Common myeloid progenitor, CD34-positive (primary cell): ENCODE data around the gene ZNF311.

Source experiments
- CTCF ChIA-PET: fragments of 350-600 bp; sonication (Branson Sonifier 250); formaldehyde crosslinking; loops from one replicate; lab custom pipeline; 2021; ENCODE audit warnings: antibody characterized with exemption; lab: Charles Lee
- POLR2A ChIA-PET: fragments of 350-600 bp; sonication (Branson Sonifier 250); formaldehyde crosslinking; loops from one replicate; lab custom pipeline; 2021; ENCODE audit warnings: antibody characterized with exemption; lab: Charles Lee
- DNase-seq, 3 donors: peaks; one replicate each; pipeline versions ENCODE4 v3.0.0 to v3.0.0-alpha.2; 2013
- H3K27ac ChIP-seq, 2 experiments: 1 replicate in 1 of 2; 2 replicates in 1 of 2; pipeline ENCODE4 v1.7.0; 2013; ENCODE audit warnings: inconsistent platforms in 2 of 2, low read length in 2 of 2, mild to moderate bottlenecking in 2 of 2, low read depth in 1 of 2, moderate library complexity in 1 of 2; ENCODE audit not compliant: severe bottlenecking in 2 of 2, insufficient read depth in 1 of 2, poor library complexity in 1 of 2
- H3K27me3 ChIP-seq, 5 experiments: replicated peaks in 2 of 5; 1 replicate in 3 of 5; 2 replicates in 2 of 5; pipeline versions ENCODE4 v1.6.1 to v1.7.0; 2013; ENCODE audit warnings: low read length in 4 of 5, mild to moderate bottlenecking in 2 of 5, moderate library complexity in 2 of 5, inconsistent platforms in 1 of 5; ENCODE audit not compliant: insufficient read depth in 5 of 5, control insufficient read depth in 4 of 5
- H3K36me3 ChIP-seq, 4 experiments: 1 replicate in 2 of 4; 2 replicates in 2 of 4; pipeline versions ENCODE4 v1.6.1 to v1.7.0; 2013; ENCODE audit warnings: low read length in 3 of 4, control low read depth in 1 of 4, mild to moderate bottlenecking in 1 of 4; ENCODE audit not compliant: control insufficient read depth in 4 of 4, insufficient read depth in 4 of 4
- H3K4me1 ChIP-seq, 4 experiments: 1 replicate in 3 of 4; 2 replicates in 1 of 4; pipeline versions ENCODE4 v1.6.1 to v1.7.1; 2013; ENCODE audit warnings: low read length in 3 of 4, mild to moderate bottlenecking in 3 of 4, control low read depth in 1 of 4, inconsistent platforms in 1 of 4, moderate library complexity in 1 of 4; ENCODE audit not compliant: control insufficient read depth in 4 of 4, insufficient read depth in 4 of 4; ENCODE audit errors: control extremely low read depth in 1 of 4
- H3K4me3 ChIP-seq, 7 experiments: 1 replicate in 4 of 7; 2 replicates in 3 of 7; pipeline versions ENCODE4 v1.5.1 to v1.7.0; 2013; ENCODE audit warnings: mild to moderate bottlenecking in 7 of 7, low read length in 6 of 7, moderate library complexity in 6 of 7, inconsistent platforms in 2 of 7, low read depth in 2 of 7, control low read depth in 1 of 7; ENCODE audit not compliant: insufficient read depth in 4 of 7, control insufficient read depth in 1 of 7; ENCODE audit errors: extremely low read depth in 1 of 7
- H3K9me3 ChIP-seq, 5 experiments: 1 replicate in 4 of 5; 2 replicates in 1 of 5; pipeline versions ENCODE4 v1.6.1 to v1.7.1; 2013; ENCODE audit warnings: low read length in 4 of 5, mild to moderate bottlenecking in 2 of 5, inconsistent platforms in 1 of 5, low read depth in 1 of 5, moderate library complexity in 1 of 5; ENCODE audit not compliant: control insufficient read depth in 4 of 5, insufficient read depth in 2 of 5; ENCODE audit errors: control extremely low read depth in 1 of 5
- WGBS: methylation state at CpG from one replicate; pipeline ENCODE4 v1.1.5; 2013; ENCODE audit not compliant: insufficient coverage; 5-methylcytosine and 5-hydroxymethylcytosine counted together

ZNF311 gene

GRCh38 chr6:28983838-28984237 is 21.3 kb downstream of the ZNF311 start:
- H3K27me3 ChIP-seq: peaks cover 0 to 6% (median 0%) of the 10 kb centered on the region in 5 experiments
- ChIA-PET CTCF (interaction anchor here (3.0 kb wide), 1 partner anchor 32 kb away, joined by 9 read pairs; no protein-coding TSS in a partner anchor), POLR2A (no interaction called here)
- H3K4me3 ChIP-seq: no peak overlapping the region
- no peaks in the 10 kb centered on the region for H3K9me3 ChIP-seq
- H3K27ac ChIP-seq: no peak overlapping the region
- no peak for DNase-seq
- H3K36me3 ChIP-seq: no peaks in the 10 kb centered on the region
- 100% methylated on average over 2 of the region's 5 CpGs for WGBS
- peaks cover 7 to 38% (median 21%) of the 10 kb centered on the region in 4 experiments for H3K4me1 ChIP-seq

GRCh38 chr6:28982476-28983266 is 22.4 kb downstream of the ZNF311 start:
- H3K4me1 ChIP-seq: peaks cover 9 to 38% (median 20%) of the 10 kb centered on the region in 4 experiments
- H3K27ac ChIP-seq: peak overlapping the region; percentile 2 to 94
- peak; percentile 58 to 79 (median 74) for DNase-seq
- no peaks in the 10 kb centered on the region for H3K9me3 ChIP-seq
- H3K4me3 ChIP-seq: peak overlapping the region in 6 of 7 experiments; percentile 77 to 98 (median 86)
- POLR2A ChIA-PET: interaction anchor here (0.6 kb wide), 1 partner anchor 1426 kb away, joined by 5 read pairs; no protein-coding TSS in a partner anchor
- H3K36me3 ChIP-seq: no peaks in the 10 kb centered on the region
- CTCF ChIA-PET: interaction anchor here (1.0 to 3.0 kb wide), 3 partner anchors 33 to 144 kb away, joined by 3 to 9 read pairs (median 3); no protein-coding TSS in a partner anchor
- WGBS: 7% methylated on average over 10 of the region's 17 CpGs
- H3K27me3 ChIP-seq: peaks cover 0 to 6% (median 0%) of the 10 kb centered on the region in 5 experiments

DNA sequence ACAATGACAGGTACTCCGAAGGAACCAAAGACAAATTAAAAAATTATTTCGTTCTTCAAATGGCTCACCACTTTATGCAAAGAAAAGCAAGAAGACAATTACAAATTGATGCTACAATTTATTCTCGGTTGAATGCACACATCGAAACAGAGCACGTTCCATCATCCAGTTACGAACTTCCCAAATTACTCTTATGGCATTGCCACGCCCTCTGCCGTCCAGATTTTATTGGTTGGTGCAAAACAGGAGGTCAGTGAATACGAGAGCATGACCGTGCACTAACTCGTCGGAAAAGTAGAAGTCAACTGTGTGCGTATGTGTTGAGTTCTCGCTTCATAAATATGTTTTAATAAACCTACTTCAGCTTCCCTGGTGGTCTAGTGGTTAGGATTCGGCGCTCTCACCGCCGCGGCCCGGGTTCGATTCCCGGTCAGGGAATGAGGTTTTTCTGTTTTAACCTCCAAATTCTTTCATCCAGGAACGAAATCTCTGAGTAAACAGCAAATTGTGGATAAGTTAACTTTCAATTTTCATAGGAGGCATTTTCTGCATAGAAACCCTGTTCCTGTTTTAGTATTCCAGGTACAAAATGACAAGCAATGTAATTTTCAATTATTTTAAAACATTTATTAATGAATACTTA is 23.2 kb downstream of the ZNF311 start:
- POLR2A ChIA-PET: interaction anchor here (1.1 kb wide), 1 partner anchor 58 kb away, joined by 5 read pairs; the partner anchor contains the start of gene TRIM27
- H3K4me3 ChIP-seq: peak overlapping the region in 6 of 7 experiments; percentile 77 to 98 (median 86)
- CTCF ChIA-PET: interaction anchor here (0.6 to 3.0 kb wide), 6 partner anchors 8 to 144 kb away, joined by 3 to 9 read pairs (median 3); no protein-coding TSS in a partner anchor
- peaks cover 0 to 6% (median 0%) of the 10 kb centered on the region in 5 experiments for H3K27me3 ChIP-seq
- H3K27ac ChIP-seq: peak overlapping the region; percentile 84 to 94
- H3K36me3 ChIP-seq: no peaks in the 10 kb centered on the region
- peak; percentile 97 to 99 (median 99) for DNase-seq
- H3K9me3 ChIP-seq: no peaks in the 10 kb centered on the region
- peaks cover 11 to 45% (median 27%) of the 10 kb centered on the region in 4 experiments for H3K4me1 ChIP-seq
- 0% methylated on average over 5 of the region's 23 CpGs for WGBS

DNA sequence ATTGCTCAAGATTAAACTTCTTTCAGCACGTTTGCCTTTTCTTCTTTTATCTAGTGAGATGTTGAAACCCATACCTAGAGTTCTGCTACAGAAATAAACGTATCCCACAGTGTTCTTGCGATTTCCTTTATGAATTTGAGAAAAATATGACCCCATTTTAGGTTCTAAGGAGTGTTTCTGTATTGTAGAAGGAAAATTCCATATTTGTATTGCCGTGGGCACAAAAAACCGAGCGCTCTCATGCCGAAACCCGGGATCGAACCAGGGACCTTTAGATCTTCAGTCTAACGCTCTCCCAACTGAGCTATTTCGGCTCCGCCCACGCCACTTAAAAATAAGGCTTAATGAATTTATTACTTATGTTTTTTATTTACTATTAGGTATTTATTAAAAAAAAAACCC is 23.7 kb downstream of the ZNF311 start:
- H3K36me3 ChIP-seq: no peaks in the 10 kb centered on the region
- ChIA-PET CTCF (interaction anchor here (0.6 to 1.7 kb wide), 8 partner anchors 8 to 252 kb away, joined by 3 to 9 read pairs (median 3); no protein-coding TSS in a partner anchor), POLR2A (interaction anchor here (0.6 to 1.1 kb wide), 2 partner anchors 38 to 58 kb away, joined by 4 to 5 read pairs; partner anchors contain the start of gene TRIM27)

DNA sequence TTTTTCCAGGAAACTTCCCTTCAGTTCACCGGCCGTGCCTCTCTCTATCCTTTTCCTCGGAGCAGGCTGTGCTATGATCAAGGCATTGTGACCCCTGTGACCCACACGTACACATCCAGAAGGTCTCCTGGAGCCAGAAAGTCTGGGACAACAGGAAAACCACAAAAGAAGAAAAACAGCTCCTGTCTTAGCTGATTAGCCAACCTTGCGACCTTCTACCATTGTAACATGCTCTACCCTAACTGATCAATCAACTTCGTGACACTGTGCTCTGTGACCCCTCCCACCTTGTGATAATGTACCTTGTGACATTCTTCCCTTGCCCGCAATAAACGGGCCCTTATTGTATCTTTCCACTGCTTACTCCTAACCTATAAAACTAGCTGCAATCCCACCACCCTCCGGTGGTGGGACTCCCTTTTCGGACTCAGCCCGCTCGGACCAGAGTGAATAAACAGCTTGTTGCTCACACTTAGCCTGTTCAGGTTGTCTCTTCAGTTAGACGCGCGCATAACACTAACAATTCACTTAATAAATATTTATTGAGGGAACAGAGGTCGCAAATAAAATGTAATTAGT is 24.2 kb downstream of the ZNF311 start:
- H3K9me3 ChIP-seq: no peaks in the 10 kb centered on the region
- peaks cover 13 to 42% (median 25%) of the 10 kb centered on the region in 4 experiments for H3K4me1 ChIP-seq
- ChIA-PET POLR2A (interaction anchor here (0.6 to 1.1 kb wide), 3 partner anchors 37 to 126 kb away, joined by 3 to 5 read pairs (median 4); partner anchors contain the start of gene TRIM27), CTCF (interaction anchor here (0.6 to 1.7 kb wide), 10 partner anchors 9 to 251 kb away, joined by 3 to 9 read pairs (median 3); no protein-coding TSS in a partner anchor)
- H3K27me3 ChIP-seq: peaks cover 0 to 8% (median 0%) of the 10 kb centered on the region in 5 experiments
- H3K4me3 ChIP-seq: peak overlapping the region; percentile 13 to 98 (median 85)
- H3K36me3 ChIP-seq: no peaks in the 10 kb centered on the region
- 0% methylated on average over 12 of the region's 16 CpGs for WGBS
- H3K27ac ChIP-seq: peak overlapping the region; percentile 84 to 94
- peak; percentile 87 to 94 (median 90) for DNase-seq

More for the DNA sequence above, 23.7 kb downstream of the ZNF311 start:
- peaks cover 0 to 8% (median 2%) of the 10 kb centered on the region in 5 experiments for H3K27me3 ChIP-seq
- peak; percentile 74 to 85 (median 85) for DNase-seq
- WGBS: 0% methylated on average over 6 of the region's 13 CpGs
- no peaks in the 10 kb centered on the region for H3K9me3 ChIP-seq
- H3K27ac ChIP-seq: peak overlapping the region; percentile 84 to 94
- H3K4me1 ChIP-seq: peaks cover 13 to 47% (median 26%) of the 10 kb centered on the region in 4 experiments
- peak overlapping the region in 6 of 7 experiments; percentile 77 to 98 (median 86) for H3K4me3 ChIP-seq

- Histone ChIP-seq H3K36me3 (no peaks in the 10 kb centered on the region), H3K9me3 (no peaks in the 10 kb centered on the region), H3K27ac (peak overlapping the region in 1 of 2 experiments; percentile 94), H3K4me3 (peak overlapping the region in 6 of 7 experiments; percentile 13 to 95 (median 84)), H3K4me1 (peaks cover 13 to 37% (median 23%) of the 10 kb centered on the region in 4 experiments), H3K27me3 (peaks cover 0 to 8% (median 0%) of the 10 kb centered on the region in 5 experiments)
- ChIA-PET POLR2A (interaction anchor here (0.6 to 1.1 kb wide), 2 partner anchors 56 to 126 kb away, joined by 3 to 5 read pairs; partner anchors contain the start of gene TRIM27), CTCF (interaction anchor here (0.8 to 1.7 kb wide), 7 partner anchors 11 to 138 kb away, joined by 3 to 9 read pairs (median 3); no protein-coding TSS in a partner anchor)
- 66% methylated on average over 6 of the region's 8 CpGs for WGBS
- DNase-seq: no peak
Observed at GRCh38 chr6:28980137-28980851, 24.8 kb downstream of the ZNF311 start.
